SK-MEL-5 (cell line): ENCODE measurements around the gene VCP. TPM values are rescaled to one million over a fixed set of nuclear protein-coding genes. Genes with fewer than 3 reads are reported as not detected.
A peak's percentile ranks its signal among the peaks of the same experiment; 100 is the strongest.

Experiments
- DNase-seq: peaks from one replicate; pipeline ENCODE4 v3.0.0-alpha.2; 2016; ENCODE audit warnings: low read depth, low spot score
- in situ Hi-C: cut with HindIII; loops from 2 replicates; pipeline ENCODE4 v1.10.0; 2016; ENCODE audit warnings: low sequenced_read_pairs, high pct_unique_total_duplicates, low pct_unique_long_range_greater_than_20kb
- total RNA-seq: library from RNA; depleted of rRNA; stranded (reverse); fragments of >200 nt; shearing (Covaris generic); gene quantifications from 2 replicates; pipeline ENCODE4 v1.2.3, GENCODE V29; 2014

Gene VCP
- total RNA-seq, 1 experiment from 2014 or later, result 203 TPM

- DNase-seq, result no peak
- in situ Hi-C loops, result no loop called here
These were observed 1.7 kb upstream of the VCP start for GRCh38 chr9:35074141-35074540.

- in situ Hi-C loops, result no loop called here
- DNase-seq, result no peak
These were observed 821 bp upstream of the VCP start for GRCh38 chr9:35073279-35073612.

GRCh38 chr9:35071814-35072460, 488 bp downstream of the VCP start:
- in situ Hi-C loops, result no loop called here
- peak; percentile 71 for DNase-seq

- no peak for DNase-seq
- in situ Hi-C loops, result no loop called here
These were observed 1.3 kb downstream of the VCP start for GRCh38 chr9:35070823-35071813.

- in situ Hi-C loops, result no loop called here
- no peak for DNase-seq
These were observed 3.4 kb downstream of the VCP start for GRCh38 chr9:35069020-35069419.

- no peak for DNase-seq
- in situ Hi-C loops, result no loop called here
These were observed 5.4 kb downstream of the VCP start for GRCh38 chr9:35067056-35067455.

- in situ Hi-C loops, result no loop called here
- DNase-seq, result no peak
These were observed 11.7 kb downstream of the VCP start for GRCh38 chr9:35060548-35061207.

- in situ Hi-C loops, result no loop called here
- DNase-seq, result no peak
These were observed 13.0 kb downstream of the VCP start for GRCh38 chr9:35059438-35059837.

GRCh38 chr9:35057271-35057620, 15.2 kb downstream of the VCP start:
- DNase-seq, result no peak
- in situ Hi-C loops, result no loop called here

GRCh38 chr9:35056571-35057270, 15.7 kb downstream of the VCP start:
- DNase-seq, result no peak
- in situ Hi-C loops, result no loop called here

GRCh38 chr9:35054871-35055644, 17.4 kb downstream of the VCP start:
- no peak for DNase-seq
- in situ Hi-C loops, result no loop called here

- in situ Hi-C loops, result no loop called here
These were observed 18.1 kb downstream of the VCP start for GRCh38 chr9:35054185-35054835.

GRCh38 chr9:35051069-35051967, 21.1 kb downstream of the VCP start:
- in situ Hi-C loops, result no loop called here
- DNase-seq, result peak; percentile 71

More at GRCh38 chr9:35054185-35054835, 18.1 kb downstream of the VCP start:
- DNase-seq, result no peak

- in situ Hi-C loops, result no loop called here
- DNase-seq, result no peak
These were observed 23.9 kb downstream of the VCP start for GRCh38 chr9:35048511-35048910.

- in situ Hi-C loops, result no loop called here
- no peak for DNase-seq
These were observed 28.4 kb downstream of the VCP start for GRCh38 chr9:35044071-35044470.
